ENCODE measurements around the gene ALPL. TPM values are rescaled to one million over a fixed set of nuclear protein-coding genes. Genes with fewer than 3 reads are reported as not detected.

The ALPL gene
- total and polyA plus RNA-seq, 9 of the 15 experiments (the other 6 are each of a cell fraction or from before 2014, with no cell fraction given): 0.04 to 0.38 (median 0.18) TPM; not detected in 4

- WGBS (ENCODE audit: insufficient coverage, low coverage, missing lambda C conversion rate): 67% methylated on average over 11 of the region's 11 CpGs
- TSS peak; percentile 25 for BruUV-seq (replicated peaks)
- Histone ChIP-seq H3K36me3 (ENCODE audit: control insufficient read depth, insufficient read depth, low read length) (peaks cover 29% of the 10 kb centered on the region), H3K27me3 (ENCODE audit: control insufficient read depth in 2 of 2, insufficient read depth in 2 of 2, low read length in 2 of 2) (no peaks in the 10 kb centered on the region), H3K9me3 (replicated peaks; ENCODE audit: control insufficient read depth, insufficient read depth, low read depth, low read length) (no peaks in the 10 kb centered on the region), H3K4me2 (ENCODE audit: insufficient read depth, low read length) (no peak overlapping the region), H4K20me1 (replicated peaks; ENCODE audit: control insufficient read depth, insufficient read depth, low read length) (no peaks in the 10 kb centered on the region), H3K4me3 (no peak overlapping the region), H3K4me1 (replicated peaks in 1 of 2; ENCODE audit: control insufficient read depth in 2 of 2, insufficient read depth in 2 of 2, low read length in 2 of 2) (peaks cover 21 to 53% of the 10 kb centered on the region in 2 experiments), H3K9me1 (ENCODE audit: control insufficient read depth, insufficient read depth, low read length) (no peaks in the 10 kb centered on the region), H3K27ac (ENCODE audit: extremely low read depth, low read depth, low read length) (no peak overlapping the region), H3K9ac (ENCODE audit: insufficient read depth in 1 of 2, low read depth in 2 of 2, low read length in 2 of 2) (peak overlapping the region in 1 of 2 experiments; percentile 15; a peak in 2 of 4 replicates), H3K79me2 (ENCODE audit: control insufficient read depth, insufficient read depth, low read length) (peaks cover 24% of the 10 kb centered on the region), H2AFZ (ENCODE audit: low read depth, low read length) (no peak overlapping the region)
- DNase-seq (ENCODE audit: extremely low read depth in 1 of 4, low spot score in 3 of 4): no peak
- POLR2A ChIA-PET: interaction anchor here (0.8 to 1.3 kb wide), 3 partner anchors 8 to 36 kb away, joined by 3 to 4 read pairs (median 3); no protein-coding TSS in a partner anchor
- in situ Hi-C loops (cut with MboI): no loop called here
- no peak for ATAC-seq
- no peak for FAIRE-seq
- intact Hi-C loops (cut with micrococcal nuclease): no loop called here
- CTCF ChIA-PET (ENCODE audit: low intra/inter-chr PET ratio): no interaction called here
- TF ChIP-seq ZFP36 (IDR thresholded peaks at IDR 0.05; ENCODE audit: low read depth, low read length, partially characterized antibody) (peak; percentile 64), RNF219 (CRISPR knock-in tag; IDR thresholded peaks at IDR 0.05) (no peak), SAP30 (IDR thresholded peaks at IDR 0.05; ENCODE audit: borderline replicate concordance, insufficient read depth, low read depth, low read length, poor library complexity, severe bottlenecking) (no peak), RB1 (IDR thresholded peaks at IDR 0.05; ENCODE audit: low read depth) (no peak), PML (IDR thresholded peaks at IDR 0.05; ENCODE audit: low read length) (no peak), ZNF224 (CRISPR knock-in tag; IDR thresholded peaks at IDR 0.05) (no peak), HINFP (tag; conservative IDR thresholded peaks at IDR 0.05; ENCODE audit: low read depth) (no peak), ELK3 (CRISPR knock-in tag; IDR thresholded peaks at IDR 0.05) (no peak)
- TF ChIP-seq, protein P1, sequence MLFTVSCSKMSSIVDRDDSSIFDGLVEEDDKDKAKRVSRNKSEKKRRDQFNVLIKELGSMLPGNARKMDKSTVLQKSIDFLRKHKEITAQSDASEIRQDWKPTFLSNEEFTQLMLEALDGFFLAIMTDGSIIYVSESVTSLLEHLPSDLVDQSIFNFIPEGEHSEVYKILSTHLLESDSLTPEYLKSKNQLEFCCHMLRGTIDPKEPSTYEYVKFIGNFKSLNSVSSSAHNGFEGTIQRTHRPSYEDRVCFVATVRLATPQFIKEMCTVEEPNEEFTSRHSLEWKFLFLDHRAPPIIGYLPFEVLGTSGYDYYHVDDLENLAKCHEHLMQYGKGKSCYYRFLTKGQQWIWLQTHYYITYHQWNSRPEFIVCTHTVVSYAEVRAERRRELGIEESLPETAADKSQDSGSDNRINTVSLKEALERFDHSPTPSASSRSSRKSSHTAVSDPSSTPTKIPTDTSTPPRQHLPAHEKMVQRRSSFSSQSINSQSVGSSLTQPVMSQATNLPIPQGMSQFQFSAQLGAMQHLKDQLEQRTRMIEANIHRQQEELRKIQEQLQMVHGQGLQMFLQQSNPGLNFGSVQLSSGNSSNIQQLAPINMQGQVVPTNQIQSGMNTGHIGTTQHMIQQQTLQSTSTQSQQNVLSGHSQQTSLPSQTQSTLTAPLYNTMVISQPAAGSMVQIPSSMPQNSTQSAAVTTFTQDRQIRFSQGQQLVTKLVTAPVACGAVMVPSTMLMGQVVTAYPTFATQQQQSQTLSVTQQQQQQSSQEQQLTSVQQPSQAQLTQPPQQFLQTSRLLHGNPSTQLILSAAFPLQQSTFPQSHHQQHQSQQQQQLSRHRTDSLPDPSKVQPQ (CRISPR knock-in tag; IDR thresholded peaks at IDR 0.05; ENCODE audit: borderline replicate concordance): no peak
- TF ChIP-seq, protein P2, sequence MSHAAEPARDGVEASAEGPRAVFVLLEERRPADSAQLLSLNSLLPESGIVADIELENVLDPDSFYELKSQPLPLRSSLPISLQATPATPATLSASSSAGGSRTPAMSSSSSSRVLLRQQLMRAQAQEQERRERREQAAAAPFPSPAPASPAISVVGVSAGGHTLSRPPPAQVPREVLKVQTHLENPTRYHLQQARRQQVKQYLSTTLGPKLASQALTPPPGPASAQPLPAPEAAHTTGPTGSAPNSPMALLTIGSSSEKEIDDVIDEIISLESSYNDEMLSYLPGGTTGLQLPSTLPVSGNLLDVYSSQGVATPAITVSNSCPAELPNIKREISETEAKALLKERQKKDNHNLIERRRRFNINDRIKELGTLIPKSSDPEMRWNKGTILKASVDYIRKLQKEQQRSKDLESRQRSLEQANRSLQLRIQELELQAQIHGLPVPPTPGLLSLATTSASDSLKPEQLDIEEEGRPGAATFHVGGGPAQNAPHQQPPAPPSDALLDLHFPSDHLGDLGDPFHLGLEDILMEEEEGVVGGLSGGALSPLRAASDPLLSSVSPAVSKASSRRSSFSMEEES (CRISPR knock-in tag; IDR thresholded peaks at IDR 0.05): no peak
Observed at GRCh38 chr1:21624571-21625389, 115.6 kb downstream of the ALPL start.
